ENCODE data around the gene MYB. TPM values are rescaled to one million over a fixed set of nuclear protein-coding genes. Genes with fewer than 3 reads are reported as not detected.

Gene MYB
- total and polyA plus RNA-seq, 2 of the 13 experiments (the other 11 are each of a cell fraction or from before 2014, with no cell fraction given) = 0.04 to 0.20 TPM

DNA sequence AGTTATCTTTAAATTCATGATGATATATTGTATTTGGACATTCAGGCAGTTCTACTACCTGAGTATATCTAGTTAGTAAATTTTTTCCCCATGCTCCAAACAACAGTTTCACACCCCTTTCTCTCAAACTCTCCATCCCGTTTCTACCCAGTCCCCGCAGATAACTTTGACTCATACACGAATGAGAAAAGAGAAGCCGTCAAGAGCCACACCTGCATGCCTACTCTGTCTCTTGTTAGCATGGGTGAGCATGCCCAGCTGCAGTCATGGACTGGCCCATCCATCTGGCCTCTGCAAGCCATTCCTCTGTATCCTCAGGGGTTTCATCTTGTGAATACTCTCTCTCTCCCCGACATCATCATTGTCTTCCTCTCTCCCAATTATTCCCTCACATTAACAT is 41.5 kb downstream of the MYB start:
- no peaks in the 10 kb centered on the region for H4K20me1 ChIP-seq (ENCODE audit: insufficient read depth, low read length)
- in situ Hi-C loops (cut with HindIII; ENCODE audit: extremely low pct_ligation_motif_present, low pct_unique_long_range_greater_than_20kb) (no loop called here), intact Hi-C loops (cut with micrococcal nuclease; ENCODE audit: unreplicated experiment) (no loop called here)
- peaks cover 0 to 9% of the 10 kb centered on the region in 2 experiments; a peak in 3 of 5 replicates for H3K27me3 ChIP-seq (ENCODE audit: control insufficient read depth in 1 of 2, insufficient read depth in 2 of 2, low read length in 2 of 2)
- ChIA-PET CTCF (ENCODE audit: low intra/inter-chr PET ratio, low total read pairs) (no interaction called here), POLR2A (no interaction called here)
- WGBS (ENCODE audit: low lambda C conversion rate) = 73% methylated on average over 5 of the region's 5 CpGs
- no peak overlapping the region for H3K4me2 ChIP-seq (ENCODE audit: low read depth, low read length)
- DNase-seq (ENCODE audit: low spot score) = no peak
- FAIRE-seq = no peak
- H2AFZ ChIP-seq (ENCODE audit: low read length) = no peak overlapping the region
- no peak overlapping the region for H3K4me3 ChIP-seq (replicated peaks in 1 of 3; ENCODE audit: insufficient read depth in 1 of 3, low read depth in 2 of 3, low read length in 3 of 3)
- no peak for ATAC-seq
- H3K79me2 ChIP-seq (ENCODE audit: insufficient read depth, low read length) = no peaks in the 10 kb centered on the region
- no peaks in the 10 kb centered on the region for H3K36me3 ChIP-seq (replicated peaks in 1 of 2; ENCODE audit: control insufficient read depth in 1 of 2, insufficient read depth in 2 of 2, low read length in 2 of 2)
- H3K4me1 ChIP-seq (ENCODE audit: insufficient read depth, low read length) = no peaks in the 10 kb centered on the region
- H3K27ac ChIP-seq (ENCODE audit: extremely low read length, insufficient read depth, low read length) = no peak overlapping the region
- no peaks in the 10 kb centered on the region for H3K9me3 ChIP-seq (ENCODE audit: low read length)
- no peak overlapping the region for H3K9ac ChIP-seq (ENCODE audit: insufficient read depth, low read depth, low read length)
- no TSS peak for BruUV-seq (replicated peaks)
- TF ChIP-seq, protein P1, sequence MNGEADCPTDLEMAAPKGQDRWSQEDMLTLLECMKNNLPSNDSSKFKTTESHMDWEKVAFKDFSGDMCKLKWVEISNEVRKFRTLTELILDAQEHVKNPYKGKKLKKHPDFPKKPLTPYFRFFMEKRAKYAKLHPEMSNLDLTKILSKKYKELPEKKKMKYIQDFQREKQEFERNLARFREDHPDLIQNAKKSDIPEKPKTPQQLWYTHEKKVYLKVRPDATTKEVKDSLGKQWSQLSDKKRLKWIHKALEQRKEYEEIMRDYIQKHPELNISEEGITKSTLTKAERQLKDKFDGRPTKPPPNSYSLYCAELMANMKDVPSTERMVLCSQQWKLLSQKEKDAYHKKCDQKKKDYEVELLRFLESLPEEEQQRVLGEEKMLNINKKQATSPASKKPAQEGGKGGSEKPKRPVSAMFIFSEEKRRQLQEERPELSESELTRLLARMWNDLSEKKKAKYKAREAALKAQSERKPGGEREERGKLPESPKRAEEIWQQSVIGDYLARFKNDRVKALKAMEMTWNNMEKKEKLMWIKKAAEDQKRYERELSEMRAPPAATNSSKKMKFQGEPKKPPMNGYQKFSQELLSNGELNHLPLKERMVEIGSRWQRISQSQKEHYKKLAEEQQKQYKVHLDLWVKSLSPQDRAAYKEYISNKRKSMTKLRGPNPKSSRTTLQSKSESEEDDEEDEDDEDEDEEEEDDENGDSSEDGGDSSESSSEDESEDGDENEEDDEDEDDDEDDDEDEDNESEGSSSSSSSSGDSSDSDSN (CRISPR knock-in tag; IDR thresholded peaks at IDR 0.05) = no peak
- no peak for TF ChIP-seq ZFAT (CRISPR knock-in tag; conservative IDR thresholded peaks at IDR 0.05)
- TF ChIP-seq, protein P2, sequence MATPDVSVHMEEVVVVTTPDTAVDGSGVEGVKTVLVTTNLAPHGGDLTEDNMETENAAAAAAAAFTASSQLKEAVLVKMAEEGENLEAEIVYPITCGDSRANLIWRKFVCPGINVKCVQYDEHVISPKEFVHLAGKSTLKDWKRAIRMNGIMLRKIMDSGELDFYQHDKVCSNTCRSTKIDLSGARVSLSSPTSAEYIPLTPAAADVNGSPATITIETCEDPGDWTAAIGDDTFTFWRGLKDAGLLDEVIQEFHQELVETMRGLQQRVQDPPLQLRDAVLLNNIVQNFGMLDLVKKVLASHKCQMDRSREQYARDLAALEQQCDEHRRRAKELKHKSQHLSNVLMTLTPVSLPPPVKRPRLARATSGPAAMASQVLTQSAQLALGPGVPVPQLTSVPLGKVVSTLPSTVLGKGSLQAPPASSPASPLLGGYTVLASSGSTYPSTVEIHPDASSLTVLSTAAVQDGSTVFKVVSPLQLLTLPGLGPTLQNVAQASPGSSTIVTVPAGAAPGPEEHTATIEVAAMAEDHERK (CRISPR knock-in tag; IDR thresholded peaks at IDR 0.05; ENCODE audit: low read depth) = no peak
- no peak for TF ChIP-seq MTF1 (CRISPR knock-in tag; IDR thresholded peaks at IDR 0.05)
- TF ChIP-seq ZSCAN25 (CRISPR knock-in tag; IDR thresholded peaks at IDR 0.05) = no peak
- no peak for TF ChIP-seq DNMT1 (CRISPR knock-in tag; IDR thresholded peaks at IDR 0.05)
- TF ChIP-seq, protein P3, sequence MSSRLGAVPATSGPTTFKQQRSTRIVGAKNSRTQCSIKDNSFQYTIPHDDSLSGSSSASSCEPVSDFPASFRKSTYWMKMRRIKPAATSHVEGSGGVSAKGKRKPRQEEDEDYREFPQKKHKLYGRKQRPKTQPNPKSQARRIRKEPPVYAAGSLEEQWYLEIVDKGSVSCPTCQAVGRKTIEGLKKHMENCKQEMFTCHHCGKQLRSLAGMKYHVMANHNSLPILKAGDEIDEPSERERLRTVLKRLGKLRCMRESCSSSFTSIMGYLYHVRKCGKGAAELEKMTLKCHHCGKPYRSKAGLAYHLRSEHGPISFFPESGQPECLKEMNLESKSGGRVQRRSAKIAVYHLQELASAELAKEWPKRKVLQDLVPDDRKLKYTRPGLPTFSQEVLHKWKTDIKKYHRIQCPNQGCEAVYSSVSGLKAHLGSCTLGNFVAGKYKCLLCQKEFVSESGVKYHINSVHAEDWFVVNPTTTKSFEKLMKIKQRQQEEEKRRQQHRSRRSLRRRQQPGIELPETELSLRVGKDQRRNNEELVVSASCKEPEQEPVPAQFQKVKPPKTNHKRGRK (CRISPR knock-in tag; IDR thresholded peaks at IDR 0.05) = no peak
- no peak for TF ChIP-seq RFXAP (CRISPR knock-in tag; IDR thresholded peaks at IDR 0.05; ENCODE audit: borderline replicate concordance)
- no peak for TF ChIP-seq ZNF10 (CRISPR knock-in tag; IDR thresholded peaks at IDR 0.05; ENCODE audit: borderline replicate concordance, low read depth)
- TF ChIP-seq, protein P4, sequence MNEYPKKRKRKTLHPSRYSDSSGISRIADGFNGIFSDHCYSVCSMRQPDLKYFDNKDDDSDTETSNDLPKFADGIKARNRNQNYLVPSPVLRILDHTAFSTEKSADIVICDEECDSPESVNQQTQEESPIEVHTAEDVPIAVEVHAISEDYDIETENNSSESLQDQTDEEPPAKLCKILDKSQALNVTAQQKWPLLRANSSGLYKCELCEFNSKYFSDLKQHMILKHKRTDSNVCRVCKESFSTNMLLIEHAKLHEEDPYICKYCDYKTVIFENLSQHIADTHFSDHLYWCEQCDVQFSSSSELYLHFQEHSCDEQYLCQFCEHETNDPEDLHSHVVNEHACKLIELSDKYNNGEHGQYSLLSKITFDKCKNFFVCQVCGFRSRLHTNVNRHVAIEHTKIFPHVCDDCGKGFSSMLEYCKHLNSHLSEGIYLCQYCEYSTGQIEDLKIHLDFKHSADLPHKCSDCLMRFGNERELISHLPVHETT (CRISPR knock-in tag; conservative IDR thresholded peaks at IDR 0.05) = no peak
- no peak for TF ChIP-seq ARNT2 (CRISPR knock-in tag; IDR thresholded peaks at IDR 0.05; ENCODE audit: low read depth)
- no peak for TF ChIP-seq ZNF550 (CRISPR knock-in tag; IDR thresholded peaks at IDR 0.05; ENCODE audit: borderline replicate concordance)
- no peak for TF ChIP-seq KLF13 (CRISPR knock-in tag; IDR thresholded peaks at IDR 0.05)
- TF ChIP-seq RAD51 (IDR thresholded peaks at IDR 0.05; ENCODE audit: borderline replicate concordance) = no peak
- no peak for TF ChIP-seq TBX2 (CRISPR knock-in tag; IDR thresholded peaks at IDR 0.05; ENCODE audit: borderline replicate concordance)
- TF ChIP-seq, protein P5, sequence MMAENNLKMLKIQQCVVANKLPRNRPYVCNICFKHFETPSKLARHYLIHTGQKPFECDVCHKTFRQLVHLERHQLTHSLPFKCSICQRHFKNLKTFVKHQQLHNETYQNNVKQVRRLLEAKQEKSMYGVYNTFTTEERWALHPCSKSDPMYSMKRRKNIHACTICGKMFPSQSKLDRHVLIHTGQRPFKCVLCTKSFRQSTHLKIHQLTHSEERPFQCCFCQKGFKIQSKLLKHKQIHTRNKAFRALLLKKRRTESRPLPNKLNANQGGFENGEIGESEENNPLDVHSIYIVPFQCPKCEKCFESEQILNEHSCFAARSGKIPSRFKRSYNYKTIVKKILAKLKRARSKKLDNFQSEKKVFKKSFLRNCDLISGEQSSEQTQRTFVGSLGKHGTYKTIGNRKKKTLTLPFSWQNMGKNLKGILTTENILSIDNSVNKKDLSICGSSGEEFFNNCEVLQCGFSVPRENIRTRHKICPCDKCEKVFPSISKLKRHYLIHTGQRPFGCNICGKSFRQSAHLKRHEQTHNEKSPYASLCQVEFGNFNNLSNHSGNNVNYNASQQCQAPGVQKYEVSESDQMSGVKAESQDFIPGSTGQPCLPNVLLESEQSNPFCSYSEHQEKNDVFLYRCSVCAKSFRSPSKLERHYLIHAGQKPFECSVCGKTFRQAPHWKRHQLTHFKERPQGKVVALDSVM (CRISPR knock-in tag; IDR thresholded peaks at IDR 0.05) = no peak
- no peak for TF ChIP-seq CBFB (CRISPR knock-in tag; IDR thresholded peaks at IDR 0.05)
